ENCODE data around the gene TUNAR. TPM values are rescaled to one million over a fixed set of nuclear protein-coding genes. Genes with fewer than 3 reads are reported as not detected.

Gene TUNAR
- total and polyA plus RNA-seq, 2 experiments from 2014 or later, result 23.1 to 56.2 TPM

- TF ChIP-seq ZNF462 (CRISPR knock-in tag; IDR thresholded peaks at IDR 0.05), result no peak
These were observed 26.5 kb downstream of the TUNAR start (continued) for GRCh38 chr14:95903165-95903564.

GRCh38 chr14:95903616-95904107, 27.0 kb downstream of the TUNAR start:
- DNase-seq (ENCODE audit: low spot score), result no peak
- peaks cover 19% of the 10 kb centered on the region; the same call in 2 of the 3 replicates for H3K36me3 Mint-ChIP-seq (ENCODE audit: low read depth)
- no peak overlapping the region for H3K4me2 ChIP-seq
- no peaks in the 10 kb centered on the region for H3F3A ChIP-seq (replicated peaks; ENCODE audit: low read depth)
- 0 out of 2 replicates have a peak, but pooled peaks cover 16% of the 10 kb centered on the region for H3K9me2 ChIP-seq (ENCODE audit: insufficient read depth)
- no peak overlapping the region for H3K4me3 ChIP-seq
- peaks cover 3% of the 10 kb centered on the region for H3K27me3 Mint-ChIP-seq (ENCODE audit: insufficient read depth, low read depth, poor library complexity)
- H3K79me2 ChIP-seq (replicated peaks; ENCODE audit: insufficient read depth), result peaks cover 16% of the 10 kb centered on the region
- H2AFZ ChIP-seq, result no peak overlapping the region
- H3K4me1 Mint-ChIP-seq, result peaks cover 19% of the 10 kb centered on the region
- no peak overlapping the region for H3K27ac ChIP-seq (ENCODE audit: low read depth)
- H3K4me1 ChIP-seq (ENCODE audit: insufficient read depth), result peaks cover 6% of the 10 kb centered on the region; the same call in 1 of the 2 replicates
- no peak overlapping the region for H3K27ac Mint-ChIP-seq
- no peaks in the 10 kb centered on the region; the same call in 1 of the 2 replicates for H3K36me3 ChIP-seq (ENCODE audit: insufficient read depth)
- H4K20me1 ChIP-seq (replicated peaks; ENCODE audit: insufficient read depth), result no peaks in the 10 kb centered on the region
- TF ChIP-seq JUNB (IDR thresholded peaks at IDR 0.05; ENCODE audit: unreplicated experiment), result no peak
- TF ChIP-seq ZNF114 (CRISPR knock-in tag; IDR thresholded peaks at IDR 0.05), result no peak
- no peak for TF ChIP-seq POLR2AphosphoS5 (IDR thresholded peaks at IDR 0.05; ENCODE audit: low read depth)
- no peak for TF ChIP-seq EZH2phosphoT487 (IDR thresholded peaks at IDR 0.05; ENCODE audit: unreplicated experiment)
- no peak overlapping the region for H3K4me3 Mint-ChIP-seq
- no peaks in the 10 kb centered on the region for H3K27me3 ChIP-seq (ENCODE audit: insufficient read depth)
- no peaks in the 10 kb centered on the region for H3K9me3 Mint-ChIP-seq
- ATAC-seq, result no peak
